SK-N-SH treated with all-trans-retinoic acid at 6 μM for 48 hours (cell line): ENCODE data around the gene TRIM17.

Experiments used
- ATAC-seq: fragments of 200-7000 bp; cut with Tn5 transposase; 3 replicates; pipeline ENCODE4 v1.9.1; 2020; ENCODE audit warnings: mild to moderate bottlenecking, moderate library complexity
- BACH2 ChIP-seq: fragments of 250-450 bp; sonication (Bioruptor Pico); IDR thresholded peaks from 2 replicates; pipeline ENCODE4 v1.9.0; 2021; ENCODE audit warnings: mild to moderate bottlenecking, borderline replicate concordance
- CSDC2 ChIP-seq: fragments of 250-450 bp; sonication (Bioruptor Pico); IDR thresholded peaks from 2 replicates; pipeline ENCODE4 v1.5.0; 2020; ENCODE audit warnings: mild to moderate bottlenecking, moderate library complexity
- ESRRG ChIP-seq: fragments of 250-450 bp; sonication (Bioruptor Pico); IDR thresholded peaks from 2 replicates; pipeline ENCODE4 v1.6.1; 2021; ENCODE audit warnings: mild to moderate bottlenecking
- GLIS3 ChIP-seq: fragments of 250-450 bp; sonication (Bioruptor Pico); IDR thresholded peaks from 2 replicates; pipeline ENCODE4 v1.5.0; 2020; ENCODE audit warnings: mild to moderate bottlenecking, moderate library complexity
- ISL1 ChIP-seq: fragments of 250-450 bp; sonication (Bioruptor Pico); IDR thresholded peaks from 2 replicates; pipeline ENCODE4 v2.1.2; 2022; ENCODE audit warnings: mild to moderate bottlenecking, moderate library complexity
- PPARA ChIP-seq: fragments of 250-450 bp; sonication (Bioruptor Pico); IDR thresholded peaks from 2 replicates; pipeline ENCODE4 v1.5.0; 2020; ENCODE audit warnings: mild to moderate bottlenecking, borderline replicate concordance
- RARB ChIP-seq: fragments of 250-450 bp; sonication (Bioruptor Pico); IDR thresholded peaks from 2 replicates; pipeline ENCODE4 v1.8.0; 2021; ENCODE audit warnings: mild to moderate bottlenecking, moderate library complexity
- SNAI2 ChIP-seq: fragments of 250-450 bp; sonication (Bioruptor Pico); IDR thresholded peaks from 2 replicates; pipeline ENCODE4 v1.5.0; 2020; ENCODE audit warnings: mild to moderate bottlenecking, moderate library complexity
- TCF4 ChIP-seq: fragments of 250-450 bp; sonication (Bioruptor Pico); IDR thresholded peaks from 2 replicates; pipeline ENCODE4 v1.8.0; 2021; ENCODE audit warnings: mild to moderate bottlenecking, moderate library complexity, borderline replicate concordance
- TOX ChIP-seq: fragments of 250-450 bp; sonication (Bioruptor Pico); IDR thresholded peaks from 2 replicates; pipeline ENCODE4 v1.8.0; 2021; ENCODE audit warnings: mild to moderate bottlenecking, moderate library complexity, borderline replicate concordance
- TSHZ2 ChIP-seq: fragments of 250-450 bp; sonication (Bioruptor Pico); IDR thresholded peaks from 2 replicates; pipeline ENCODE4 v1.5.0; 2020; ENCODE audit warnings: mild to moderate bottlenecking, moderate library complexity
- ZFP3 ChIP-seq: fragments of 250-450 bp; sonication (Bioruptor Pico); IDR thresholded peaks from 2 replicates; pipeline ENCODE4 v1.5.0; 2020; ENCODE audit warnings: mild to moderate bottlenecking, moderate library complexity
- ZFP30 ChIP-seq: fragments of 450-650 bp; formaldehyde crosslinking; IDR thresholded peaks from 2 replicates; pipeline ENCODE4 v1.5.0; 2022; ENCODE audit warnings: mild to moderate bottlenecking, moderate library complexity
- ZNF565 ChIP-seq: fragments of 450-650 bp; formaldehyde crosslinking; conservative IDR thresholded peaks from 2 replicates; pipeline ENCODE4 v1.5.0; 2020; ENCODE audit warnings: low read depth, mild to moderate bottlenecking, moderate library complexity
- ZNF70 ChIP-seq: fragments of 450-650 bp; formaldehyde crosslinking; IDR thresholded peaks from 2 replicates; pipeline ENCODE4 v1.5.0; 2020; ENCODE audit warnings: mild to moderate bottlenecking, moderate library complexity
- ZNF8 ChIP-seq: fragments of 450-650 bp; formaldehyde crosslinking; IDR thresholded peaks from 2 replicates; pipeline ENCODE4 v1.5.0; 2020; ENCODE audit warnings: mild to moderate bottlenecking, moderate library complexity
- TF ChIP-seq, protein P1 (sequence below): fragments of 250-450 bp; sonication (Bioruptor Pico); IDR thresholded peaks from 2 replicates; pipeline ENCODE4 v1.8.0; 2020; ENCODE audit warnings: mild to moderate bottlenecking, moderate library complexity, borderline replicate concordance
- TF ChIP-seq, protein P2 (sequence below): fragments of 250-450 bp; sonication (Bioruptor Pico); IDR thresholded peaks from 2 replicates; pipeline ENCODE4 v1.5.1; 2021; ENCODE audit warnings: mild to moderate bottlenecking, moderate library complexity
- TF ChIP-seq, protein P3 (sequence below): fragments of 250-450 bp; sonication (Bioruptor Pico); IDR thresholded peaks from 2 replicates; pipeline ENCODE4 v1.5.1; 2020; ENCODE audit warnings: low read depth, mild to moderate bottlenecking, moderate library complexity

TRIM17 gene

GRCh38 chr1:228404107-228404720 lies 12.4 kb downstream of the TRIM17 start:
- no peak for ATAC-seq
- TF ChIP-seq RARB (CRISPR knock-in tag) (no peak), BACH2 (CRISPR knock-in tag) (no peak), ZFP30 (CRISPR knock-in tag) (no peak), TCF4 (no peak), CSDC2 (no peak), TSHZ2 (no peak), PPARA (CRISPR knock-in tag) (no peak), ISL1 (CRISPR knock-in tag) (no peak), TOX (CRISPR knock-in tag) (no peak), GLIS3 (no peak), ZNF565 (CRISPR knock-in tag) (no peak), ZFP3 (CRISPR knock-in tag) (no peak), SNAI2 (no peak), ESRRG (CRISPR knock-in tag) (no peak)
- TF ChIP-seq, protein P1, sequence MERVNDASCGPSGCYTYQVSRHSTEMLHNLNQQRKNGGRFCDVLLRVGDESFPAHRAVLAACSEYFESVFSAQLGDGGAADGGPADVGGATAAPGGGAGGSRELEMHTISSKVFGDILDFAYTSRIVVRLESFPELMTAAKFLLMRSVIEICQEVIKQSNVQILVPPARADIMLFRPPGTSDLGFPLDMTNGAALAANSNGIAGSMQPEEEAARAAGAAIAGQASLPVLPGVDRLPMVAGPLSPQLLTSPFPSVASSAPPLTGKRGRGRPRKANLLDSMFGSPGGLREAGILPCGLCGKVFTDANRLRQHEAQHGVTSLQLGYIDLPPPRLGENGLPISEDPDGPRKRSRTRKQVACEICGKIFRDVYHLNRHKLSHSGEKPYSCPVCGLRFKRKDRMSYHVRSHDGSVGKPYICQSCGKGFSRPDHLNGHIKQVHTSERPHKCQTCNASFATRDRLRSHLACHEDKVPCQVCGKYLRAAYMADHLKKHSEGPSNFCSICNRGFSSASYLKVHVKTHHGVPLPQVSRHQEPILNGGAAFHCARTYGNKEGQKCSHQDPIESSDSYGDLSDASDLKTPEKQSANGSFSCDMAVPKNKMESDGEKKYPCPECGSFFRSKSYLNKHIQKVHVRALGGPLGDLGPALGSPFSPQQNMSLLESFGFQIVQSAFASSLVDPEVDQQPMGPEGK (CRISPR knock-in tag): no peak
- TF ChIP-seq, protein P2, sequence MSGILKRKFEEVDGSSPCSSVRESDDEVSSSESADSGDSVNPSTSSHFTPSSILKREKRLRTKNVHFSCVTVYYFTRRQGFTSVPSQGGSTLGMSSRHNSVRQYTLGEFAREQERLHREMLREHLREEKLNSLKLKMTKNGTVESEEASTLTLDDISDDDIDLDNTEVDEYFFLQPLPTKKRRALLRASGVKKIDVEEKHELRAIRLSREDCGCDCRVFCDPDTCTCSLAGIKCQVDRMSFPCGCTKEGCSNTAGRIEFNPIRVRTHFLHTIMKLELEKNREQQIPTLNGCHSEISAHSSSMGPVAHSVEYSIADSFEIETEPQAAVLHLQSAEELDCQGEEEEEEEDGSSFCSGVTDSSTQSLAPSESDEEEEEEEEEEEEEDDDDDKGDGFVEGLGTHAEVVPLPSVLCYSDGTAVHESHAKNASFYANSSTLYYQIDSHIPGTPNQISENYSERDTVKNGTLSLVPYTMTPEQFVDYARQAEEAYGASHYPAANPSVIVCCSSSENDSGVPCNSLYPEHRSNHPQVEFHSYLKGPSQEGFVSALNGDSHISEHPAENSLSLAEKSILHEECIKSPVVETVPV (CRISPR knock-in tag): no peak
- TF ChIP-seq, protein P3, sequence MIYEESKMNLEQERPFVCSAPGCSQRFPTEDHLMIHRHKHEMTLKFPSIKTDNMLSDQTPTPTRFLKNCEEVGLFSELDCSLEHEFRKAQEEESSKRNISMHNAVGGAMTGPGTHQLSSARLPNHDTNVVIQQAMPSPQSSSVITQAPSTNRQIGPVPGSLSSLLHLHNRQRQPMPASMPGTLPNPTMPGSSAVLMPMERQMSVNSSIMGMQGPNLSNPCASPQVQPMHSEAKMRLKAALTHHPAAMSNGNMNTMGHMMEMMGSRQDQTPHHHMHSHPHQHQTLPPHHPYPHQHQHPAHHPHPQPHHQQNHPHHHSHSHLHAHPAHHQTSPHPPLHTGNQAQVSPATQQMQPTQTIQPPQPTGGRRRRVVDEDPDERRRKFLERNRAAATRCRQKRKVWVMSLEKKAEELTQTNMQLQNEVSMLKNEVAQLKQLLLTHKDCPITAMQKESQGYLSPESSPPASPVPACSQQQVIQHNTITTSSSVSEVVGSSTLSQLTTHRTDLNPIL (CRISPR knock-in tag): no peak

GRCh38 chr1:228403231-228403631 lies 13.4 kb downstream of the TRIM17 start:
- ATAC-seq: no peak

More at GRCh38 chr1:228403231-228403631, 13.4 kb downstream of the TRIM17 start:
- TF ChIP-seq TSHZ2: no peak
- TF ChIP-seq, protein P2 (CRISPR knock-in tag): no peak
- TF ChIP-seq ZFP3 (CRISPR knock-in tag): no peak
- no peak for TF ChIP-seq ZNF70
- TF ChIP-seq ZFP30 (CRISPR knock-in tag): no peak
- TF ChIP-seq TCF4: no peak
- TF ChIP-seq, protein P3 (CRISPR knock-in tag): no peak
- TF ChIP-seq ZNF8 (CRISPR knock-in tag): no peak
- TF ChIP-seq PPARA (CRISPR knock-in tag): no peak
